ENCODE measurements around the gene CACNB2.

DNA sequence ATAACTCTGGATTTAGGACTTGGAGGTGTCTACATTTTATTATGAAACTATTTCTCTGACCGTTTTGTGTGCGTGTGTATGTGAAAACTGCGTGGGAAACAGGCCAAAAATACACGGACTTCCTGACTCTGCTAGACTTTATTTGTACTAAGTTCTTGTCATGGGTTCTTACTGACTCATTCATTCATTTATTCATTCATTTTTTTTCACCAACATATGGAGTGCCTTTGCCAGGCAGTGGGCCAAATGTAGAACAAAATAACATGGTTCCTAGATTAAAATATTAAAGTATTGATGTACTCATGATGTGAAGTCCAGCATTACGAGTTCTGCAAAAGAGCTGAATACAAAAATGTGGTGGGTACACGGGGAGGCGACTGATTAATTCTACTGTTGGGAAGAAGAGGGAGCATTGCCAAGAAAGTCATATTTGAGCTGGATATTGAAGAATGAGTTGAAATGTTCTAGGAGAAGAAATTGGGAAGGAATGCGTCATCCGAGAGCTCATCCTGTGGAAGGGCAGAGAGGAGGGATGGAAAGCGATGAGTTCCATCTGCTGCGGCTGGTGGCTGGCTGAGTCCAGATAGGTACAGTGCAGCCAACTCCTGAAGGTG, 24.6 kb downstream of the CACNB2 start:
- TF ChIP-seq RBBP5 (conservative IDR thresholded peaks at IDR 0.05) (no peak), RCOR1 (conservative IDR thresholded peaks at IDR 0.05; ENCODE audit: low read depth, low read length) (no peak), CBX5 (IDR thresholded peaks at IDR 0.05; ENCODE audit: low read depth) (no peak), TCF3 (IDR thresholded peaks at IDR 0.05; ENCODE audit: borderline replicate concordance, insufficient read depth, low read depth, low read length) (no peak), POLR2A (IDR thresholded peaks at IDR 0.05; ENCODE audit: low read depth, low read length) (no peak), LARP7 (IDR thresholded peaks at IDR 0.05) (no peak), EZH2 (IDR thresholded peaks at IDR 0.05; ENCODE audit: borderline replicate concordance, control insufficient read depth, low read depth, low read length) (no peak)
- TF ChIP-seq, protein P1, sequence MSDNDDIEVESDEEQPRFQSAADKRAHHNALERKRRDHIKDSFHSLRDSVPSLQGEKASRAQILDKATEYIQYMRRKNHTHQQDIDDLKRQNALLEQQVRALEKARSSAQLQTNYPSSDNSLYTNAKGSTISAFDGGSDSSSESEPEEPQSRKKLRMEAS (IDR thresholded peaks at IDR 0.05; ENCODE audit: low read depth, low read length) = no peak
- TF ChIP-seq, protein P2, sequence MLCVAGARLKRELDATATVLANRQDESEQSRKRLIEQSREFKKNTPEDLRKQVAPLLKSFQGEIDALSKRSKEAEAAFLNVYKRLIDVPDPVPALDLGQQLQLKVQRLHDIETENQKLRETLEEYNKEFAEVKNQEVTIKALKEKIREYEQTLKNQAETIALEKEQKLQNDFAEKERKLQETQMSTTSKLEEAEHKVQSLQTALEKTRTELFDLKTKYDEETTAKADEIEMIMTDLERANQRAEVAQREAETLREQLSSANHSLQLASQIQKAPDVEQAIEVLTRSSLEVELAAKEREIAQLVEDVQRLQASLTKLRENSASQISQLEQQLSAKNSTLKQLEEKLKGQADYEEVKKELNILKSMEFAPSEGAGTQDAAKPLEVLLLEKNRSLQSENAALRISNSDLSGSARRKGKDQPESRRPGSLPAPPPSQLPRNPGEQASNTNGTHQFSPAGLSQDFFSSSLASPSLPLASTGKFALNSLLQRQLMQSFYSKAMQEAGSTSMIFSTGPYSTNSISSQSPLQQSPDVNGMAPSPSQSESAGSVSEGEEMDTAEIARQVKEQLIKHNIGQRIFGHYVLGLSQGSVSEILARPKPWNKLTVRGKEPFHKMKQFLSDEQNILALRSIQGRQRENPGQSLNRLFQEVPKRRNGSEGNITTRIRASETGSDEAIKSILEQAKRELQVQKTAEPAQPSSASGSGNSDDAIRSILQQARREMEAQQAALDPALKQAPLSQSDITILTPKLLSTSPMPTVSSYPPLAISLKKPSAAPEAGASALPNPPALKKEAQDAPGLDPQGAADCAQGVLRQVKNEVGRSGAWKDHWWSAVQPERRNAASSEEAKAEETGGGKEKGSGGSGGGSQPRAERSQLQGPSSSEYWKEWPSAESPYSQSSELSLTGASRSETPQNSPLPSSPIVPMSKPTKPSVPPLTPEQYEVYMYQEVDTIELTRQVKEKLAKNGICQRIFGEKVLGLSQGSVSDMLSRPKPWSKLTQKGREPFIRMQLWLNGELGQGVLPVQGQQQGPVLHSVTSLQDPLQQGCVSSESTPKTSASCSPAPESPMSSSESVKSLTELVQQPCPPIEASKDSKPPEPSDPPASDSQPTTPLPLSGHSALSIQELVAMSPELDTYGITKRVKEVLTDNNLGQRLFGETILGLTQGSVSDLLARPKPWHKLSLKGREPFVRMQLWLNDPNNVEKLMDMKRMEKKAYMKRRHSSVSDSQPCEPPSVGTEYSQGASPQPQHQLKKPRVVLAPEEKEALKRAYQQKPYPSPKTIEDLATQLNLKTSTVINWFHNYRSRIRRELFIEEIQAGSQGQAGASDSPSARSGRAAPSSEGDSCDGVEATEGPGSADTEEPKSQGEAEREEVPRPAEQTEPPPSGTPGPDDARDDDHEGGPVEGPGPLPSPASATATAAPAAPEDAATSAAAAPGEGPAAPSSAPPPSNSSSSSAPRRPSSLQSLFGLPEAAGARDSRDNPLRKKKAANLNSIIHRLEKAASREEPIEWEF (IDR thresholded peaks at IDR 0.05; ENCODE audit: insufficient replicate concordance, low read depth, low read length) = no peak
- TF ChIP-seq, protein P3, sequence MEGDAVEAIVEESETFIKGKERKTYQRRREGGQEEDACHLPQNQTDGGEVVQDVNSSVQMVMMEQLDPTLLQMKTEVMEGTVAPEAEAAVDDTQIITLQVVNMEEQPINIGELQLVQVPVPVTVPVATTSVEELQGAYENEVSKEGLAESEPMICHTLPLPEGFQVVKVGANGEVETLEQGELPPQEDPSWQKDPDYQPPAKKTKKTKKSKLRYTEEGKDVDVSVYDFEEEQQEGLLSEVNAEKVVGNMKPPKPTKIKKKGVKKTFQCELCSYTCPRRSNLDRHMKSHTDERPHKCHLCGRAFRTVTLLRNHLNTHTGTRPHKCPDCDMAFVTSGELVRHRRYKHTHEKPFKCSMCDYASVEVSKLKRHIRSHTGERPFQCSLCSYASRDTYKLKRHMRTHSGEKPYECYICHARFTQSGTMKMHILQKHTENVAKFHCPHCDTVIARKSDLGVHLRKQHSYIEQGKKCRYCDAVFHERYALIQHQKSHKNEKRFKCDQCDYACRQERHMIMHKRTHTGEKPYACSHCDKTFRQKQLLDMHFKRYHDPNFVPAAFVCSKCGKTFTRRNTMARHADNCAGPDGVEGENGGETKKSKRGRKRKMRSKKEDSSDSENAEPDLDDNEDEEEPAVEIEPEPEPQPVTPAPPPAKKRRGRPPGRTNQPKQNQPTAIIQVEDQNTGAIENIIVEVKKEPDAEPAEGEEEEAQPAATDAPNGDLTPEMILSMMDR (IDR thresholded peaks at IDR 0.05 in 2 of 3, conservative IDR thresholded peaks at IDR 0.05 in 1 of 3; ENCODE audit: control insufficient read depth in 2 of 3, extremely low read depth in 1 of 3, insufficient read depth in 1 of 3, low read depth in 3 of 3, low read length in 3 of 3) = no peak
- TF ChIP-seq, protein P4, sequence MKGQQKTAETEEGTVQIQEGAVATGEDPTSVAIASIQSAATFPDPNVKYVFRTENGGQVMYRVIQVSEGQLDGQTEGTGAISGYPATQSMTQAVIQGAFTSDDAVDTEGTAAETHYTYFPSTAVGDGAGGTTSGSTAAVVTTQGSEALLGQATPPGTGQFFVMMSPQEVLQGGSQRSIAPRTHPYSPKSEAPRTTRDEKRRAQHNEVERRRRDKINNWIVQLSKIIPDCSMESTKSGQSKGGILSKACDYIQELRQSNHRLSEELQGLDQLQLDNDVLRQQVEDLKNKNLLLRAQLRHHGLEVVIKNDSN (IDR thresholded peaks at IDR 0.05; ENCODE audit: borderline replicate concordance, extremely low read length, insufficient read depth, low read depth, low read length) = no peak

Data from GM12878 (cell line).